ENCODE results near the gene METTL22.
"Not testable (repeated sequence)": the region's sequence is repeated elsewhere in the genome, so short reads cannot be mapped to it uniquely, and the experiment has no call there.

METTL22 gene

GRCh38 chr16:8646326-8647053 lies 25.0 kb downstream of the METTL22 start:
- TF ChIP-seq CTCF (IDR thresholded peaks at IDR 0.05; ENCODE audit: low read depth, low read length): no peak
- no peak overlapping the region for H3K4me3 ChIP-seq (ENCODE audit: low read depth, low read length)
- DNase-seq (ENCODE audit: low read depth, low spot score): no peak
- in situ Hi-C loops (cut with HindIII; ENCODE audit: low sequenced_read_pairs): no loop called here

DNA sequence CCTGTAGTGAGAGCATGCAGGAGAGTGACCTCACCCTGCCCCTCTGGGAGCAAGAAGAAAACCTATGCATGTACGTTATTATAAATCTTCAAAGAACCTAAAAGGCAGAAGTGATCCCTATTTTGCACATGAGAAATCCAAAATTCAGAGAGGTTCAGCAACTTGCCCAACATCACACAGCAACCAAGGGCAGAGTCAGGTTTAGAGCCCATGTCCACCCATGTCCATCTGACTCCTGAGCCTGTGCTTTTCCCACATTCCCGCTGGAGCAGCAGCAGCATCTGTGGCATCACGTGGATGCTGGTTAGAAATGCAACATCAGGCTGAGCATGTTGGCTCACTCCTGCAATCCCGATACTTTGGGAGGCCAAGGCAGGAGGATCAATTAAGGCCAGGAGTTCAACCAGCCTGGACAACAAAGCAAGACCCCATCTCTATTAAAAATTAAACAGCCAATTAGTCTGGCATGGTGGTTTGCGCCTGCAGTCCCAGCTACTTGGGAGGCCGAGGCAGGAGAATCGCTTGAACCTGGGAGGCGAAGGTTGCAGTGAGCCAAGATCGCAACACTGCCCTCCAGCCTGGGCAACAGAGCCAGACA lies 26.3 kb downstream of the METTL22 start:
- no peak for TF ChIP-seq CTCF (IDR thresholded peaks at IDR 0.05; ENCODE audit: low read depth, low read length)
- in situ Hi-C loops (cut with HindIII; ENCODE audit: low sequenced_read_pairs): no loop called here
- no peak for DNase-seq (ENCODE audit: low read depth, low spot score)
- H3K4me3 ChIP-seq (ENCODE audit: low read depth, low read length): no peak overlapping the region

- no peak for TF ChIP-seq CTCF (IDR thresholded peaks at IDR 0.05; ENCODE audit: low read depth, low read length)
- in situ Hi-C loops (cut with HindIII; ENCODE audit: low sequenced_read_pairs): no loop called here
- no peak for DNase-seq (ENCODE audit: low read depth, low spot score)
- H3K4me3 ChIP-seq (ENCODE audit: low read depth, low read length): no peak overlapping the region
These were observed 27.4 kb downstream of the METTL22 start for GRCh38 chr16:8648877-8649276.

GRCh38 chr16:8649829-8650554 lies 28.5 kb downstream of the METTL22 start:
- no peak for DNase-seq (ENCODE audit: low read depth, low spot score)
- in situ Hi-C loops (cut with HindIII; ENCODE audit: low sequenced_read_pairs): no loop called here
- TF ChIP-seq CTCF (IDR thresholded peaks at IDR 0.05; ENCODE audit: low read depth, low read length): no peak
- no peak overlapping the region for H3K4me3 ChIP-seq (ENCODE audit: low read depth, low read length)

- in situ Hi-C loops (cut with HindIII; ENCODE audit: low sequenced_read_pairs); H3K4me3 ChIP-seq (ENCODE audit: low read depth, low read length): not testable (repeated sequence)
- peak; percentile 54 for TF ChIP-seq CTCF (IDR thresholded peaks at IDR 0.05; ENCODE audit: low read depth, low read length)
- DNase-seq (ENCODE audit: low read depth, low spot score): peak; percentile 17
These were observed 30.5 kb downstream of the METTL22 start for GRCh38 chr16:8651958-8652357.

- DNase-seq (ENCODE audit: low read depth, low spot score): peak; percentile 43
- no peak overlapping the region for H3K4me3 ChIP-seq (ENCODE audit: low read depth, low read length)
- in situ Hi-C loops (cut with HindIII; ENCODE audit: low sequenced_read_pairs): no loop called here
- TF ChIP-seq CTCF (IDR thresholded peaks at IDR 0.05; ENCODE audit: low read depth, low read length): peak; percentile 71
These were observed 33.8 kb downstream of the METTL22 start for GRCh38 chr16:8655184-8655717.
